ENCODE measurements around the gene UNC45A. TPM values are rescaled to one million over a fixed set of nuclear protein-coding genes. Genes with fewer than 3 reads are reported as not detected.

The UNC45A gene
- total RNA-seq, 1 donor from 2014 or later = 56.2 TPM

DNA sequence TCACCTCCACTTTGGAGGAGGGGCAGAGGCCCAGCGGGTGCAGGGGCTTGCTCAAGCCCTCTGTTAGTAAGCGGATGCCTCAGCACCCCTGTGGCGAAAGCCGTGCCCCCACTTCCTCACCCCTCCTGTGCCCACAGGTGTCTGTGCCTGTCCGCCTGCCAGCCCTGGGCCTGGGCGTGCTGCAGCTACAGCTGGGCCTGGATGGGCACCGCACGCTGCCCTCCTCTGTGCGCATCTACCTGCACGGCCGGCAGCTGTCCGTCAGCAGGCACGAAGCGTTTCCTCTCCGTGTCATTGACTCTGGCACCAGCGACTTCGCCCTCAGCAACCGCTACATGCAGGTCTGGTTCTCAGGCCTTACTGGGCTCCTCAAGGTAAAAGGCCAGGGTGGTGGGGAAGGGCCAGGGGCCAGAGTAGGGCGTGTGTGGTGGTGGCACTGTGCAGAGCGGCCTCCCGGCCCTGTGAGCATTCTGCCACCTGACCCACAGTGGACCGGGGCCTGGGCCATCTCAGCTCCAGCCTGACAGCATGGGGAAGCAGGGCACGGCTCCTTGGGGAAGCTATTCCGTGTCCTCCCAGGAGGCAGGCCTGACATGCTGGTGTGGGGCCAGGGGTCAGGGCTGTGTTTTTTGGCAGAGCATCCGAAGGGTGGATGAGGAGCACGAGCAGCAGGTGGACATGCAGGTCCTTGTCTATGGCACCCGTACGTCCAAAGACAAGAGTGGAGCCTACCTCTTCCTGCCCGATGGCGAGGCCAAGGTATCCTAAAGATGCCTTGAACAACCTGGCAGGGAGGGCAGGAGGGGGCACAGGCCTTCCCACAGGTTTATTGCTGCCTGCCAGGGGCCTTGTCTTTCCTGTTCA lies 22.9 kb upstream of the UNC45A start:
- no peaks in the 10 kb centered on the region for H3K79me2 ChIP-seq (ENCODE audit: insufficient read depth, low read length)
- H3K36me3 ChIP-seq (ENCODE audit: insufficient read depth, low read length) = no peaks in the 10 kb centered on the region
- no peak overlapping the region for H2AFZ ChIP-seq (ENCODE audit: low read depth, low read length)

DNA sequence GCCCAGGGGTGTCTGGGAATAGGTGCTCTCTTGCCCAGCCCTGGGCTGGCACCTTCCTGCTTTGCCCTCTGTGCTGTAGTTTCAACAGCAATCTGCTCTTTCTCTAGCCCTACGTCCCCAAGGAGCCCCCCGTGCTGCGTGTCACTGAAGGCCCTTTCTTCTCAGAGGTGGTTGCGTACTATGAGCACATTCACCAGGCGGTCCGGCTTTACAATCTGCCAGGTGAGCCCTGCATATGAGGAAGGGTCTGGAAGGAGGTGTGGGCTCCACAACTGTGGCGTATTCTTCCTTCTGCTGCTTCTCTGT lies 22.4 kb upstream of the UNC45A start:
- FAIRE-seq (no peak), DNase-seq (ENCODE audit: low read depth) (no peak)
- H3K4me1 ChIP-seq (ENCODE audit: insufficient read depth, low read length) = peaks cover 7% of the 10 kb centered on the region
- no peak overlapping the region for H3K4me2 ChIP-seq (ENCODE audit: low read length)
- Mint-ChIP-seq H3K27ac (ENCODE audit: unreplicated experiment) (no peak overlapping the region), H3K9me3 (ENCODE audit: unreplicated experiment) (no peaks in the 10 kb centered on the region), H3K4me1 (ENCODE audit: low read depth, unreplicated experiment) (peaks cover 17% of the 10 kb centered on the region), H3K4me3 (ENCODE audit: unreplicated experiment) (no peak overlapping the region), H3K27me3 (ENCODE audit: low read depth, unreplicated experiment) (no peaks in the 10 kb centered on the region), H3K36me3 (ENCODE audit: low read depth, unreplicated experiment) (peaks cover 10% of the 10 kb centered on the region)
- H3K9me3 ChIP-seq (ENCODE audit: insufficient read depth, low read depth, low read length) = no peaks in the 10 kb centered on the region
- no peaks in the 10 kb centered on the region for H4K20me1 ChIP-seq (ENCODE audit: insufficient read depth, low read length)
- no peak overlapping the region for H3K9ac ChIP-seq (ENCODE audit: low read length)
- TF ChIP-seq, protein P1, sequence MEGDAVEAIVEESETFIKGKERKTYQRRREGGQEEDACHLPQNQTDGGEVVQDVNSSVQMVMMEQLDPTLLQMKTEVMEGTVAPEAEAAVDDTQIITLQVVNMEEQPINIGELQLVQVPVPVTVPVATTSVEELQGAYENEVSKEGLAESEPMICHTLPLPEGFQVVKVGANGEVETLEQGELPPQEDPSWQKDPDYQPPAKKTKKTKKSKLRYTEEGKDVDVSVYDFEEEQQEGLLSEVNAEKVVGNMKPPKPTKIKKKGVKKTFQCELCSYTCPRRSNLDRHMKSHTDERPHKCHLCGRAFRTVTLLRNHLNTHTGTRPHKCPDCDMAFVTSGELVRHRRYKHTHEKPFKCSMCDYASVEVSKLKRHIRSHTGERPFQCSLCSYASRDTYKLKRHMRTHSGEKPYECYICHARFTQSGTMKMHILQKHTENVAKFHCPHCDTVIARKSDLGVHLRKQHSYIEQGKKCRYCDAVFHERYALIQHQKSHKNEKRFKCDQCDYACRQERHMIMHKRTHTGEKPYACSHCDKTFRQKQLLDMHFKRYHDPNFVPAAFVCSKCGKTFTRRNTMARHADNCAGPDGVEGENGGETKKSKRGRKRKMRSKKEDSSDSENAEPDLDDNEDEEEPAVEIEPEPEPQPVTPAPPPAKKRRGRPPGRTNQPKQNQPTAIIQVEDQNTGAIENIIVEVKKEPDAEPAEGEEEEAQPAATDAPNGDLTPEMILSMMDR (IDR thresholded peaks at IDR 0.05; ENCODE audit: insufficient read depth, low read depth, low read length) = no peak
- no peak for TF ChIP-seq EZH2 (IDR thresholded peaks at IDR 0.05; ENCODE audit: insufficient read depth, low read length)
- no peak overlapping the region for H2AFZ ChIP-seq (ENCODE audit: low read depth, low read length)
- H3K27ac ChIP-seq (ENCODE audit: low read depth, low read length) = no peak overlapping the region
- no peaks in the 10 kb centered on the region for H3K79me2 ChIP-seq (ENCODE audit: insufficient read depth, low read length)
- no peaks in the 10 kb centered on the region for H3K27me3 ChIP-seq (ENCODE audit: insufficient read depth, low read length)
- no peaks in the 10 kb centered on the region for H3K36me3 ChIP-seq (ENCODE audit: insufficient read depth, low read length)
- H3K4me3 ChIP-seq (ENCODE audit: insufficient read depth, low read depth, low read length) = no peak overlapping the region

More for the DNA sequence above, 22.9 kb upstream of the UNC45A start:
- Mint-ChIP-seq H3K27ac (ENCODE audit: unreplicated experiment) (no peak overlapping the region), H3K4me3 (ENCODE audit: unreplicated experiment) (no peak overlapping the region), H3K9me3 (ENCODE audit: unreplicated experiment) (no peaks in the 10 kb centered on the region), H3K27me3 (ENCODE audit: low read depth, unreplicated experiment) (no peaks in the 10 kb centered on the region), H3K36me3 (ENCODE audit: low read depth, unreplicated experiment) (peaks cover 11% of the 10 kb centered on the region), H3K4me1 (ENCODE audit: low read depth, unreplicated experiment) (peaks cover 15% of the 10 kb centered on the region)
- Histone ChIP-seq H4K20me1 (ENCODE audit: insufficient read depth, low read length) (no peaks in the 10 kb centered on the region), H3K9me3 (ENCODE audit: insufficient read depth, low read depth, low read length) (no peaks in the 10 kb centered on the region), H3K9ac (ENCODE audit: low read length) (no peak overlapping the region), H3K4me3 (ENCODE audit: insufficient read depth, low read depth, low read length) (no peak overlapping the region), H3K4me2 (ENCODE audit: low read length) (no peak overlapping the region), H3K4me1 (ENCODE audit: insufficient read depth, low read length) (peaks cover 7% of the 10 kb centered on the region), H3K27me3 (ENCODE audit: insufficient read depth, low read length) (no peaks in the 10 kb centered on the region), H3K27ac (ENCODE audit: low read depth, low read length) (no peak overlapping the region)
- DNase-seq (ENCODE audit: low read depth) (no peak), FAIRE-seq (no peak)
- no peak for TF ChIP-seq EZH2 (IDR thresholded peaks at IDR 0.05; ENCODE audit: insufficient read depth, low read length)
- TF ChIP-seq, protein P1 (IDR thresholded peaks at IDR 0.05; ENCODE audit: insufficient read depth, low read depth, low read length) = no peak

DNA sequence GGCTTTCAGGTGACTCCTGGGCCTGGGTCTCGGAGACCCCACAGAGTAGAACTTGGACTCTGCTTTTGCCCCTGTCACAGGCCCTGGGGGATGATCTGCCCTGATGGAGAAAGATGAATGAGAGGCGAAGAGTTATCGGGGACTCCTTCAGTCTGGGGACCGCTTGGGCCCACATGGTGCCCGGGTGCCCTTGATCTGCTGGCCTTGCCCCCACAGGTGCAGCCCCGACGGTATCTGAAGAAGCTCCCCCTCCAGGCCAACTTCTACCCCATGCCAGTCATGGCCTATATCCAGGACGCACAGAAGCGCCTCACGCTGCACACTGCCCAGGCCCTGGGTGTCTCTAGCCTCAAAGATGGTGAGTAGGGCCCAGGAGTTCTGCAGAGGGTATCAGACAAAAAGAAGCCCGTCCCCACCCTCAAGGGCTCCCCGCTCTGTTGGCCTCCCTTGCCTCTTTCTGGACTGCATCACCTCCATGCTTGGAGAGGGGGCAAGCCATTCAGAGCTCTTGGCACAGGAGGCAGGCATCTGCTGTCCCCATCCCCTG lies 21.6 kb upstream of the UNC45A start:
- no peaks in the 10 kb centered on the region for H4K20me1 ChIP-seq (ENCODE audit: insufficient read depth, low read length)
- no peaks in the 10 kb centered on the region for H3K27me3 ChIP-seq (ENCODE audit: insufficient read depth, low read length)
- no peak overlapping the region for H3K27ac Mint-ChIP-seq (ENCODE audit: unreplicated experiment)
- no peak for TF ChIP-seq EZH2 (IDR thresholded peaks at IDR 0.05; ENCODE audit: insufficient read depth, low read length)
- TF ChIP-seq, protein P1 (IDR thresholded peaks at IDR 0.05; ENCODE audit: insufficient read depth, low read depth, low read length) = no peak
- H3K9me3 Mint-ChIP-seq (ENCODE audit: unreplicated experiment) = no peaks in the 10 kb centered on the region
- peaks cover 17% of the 10 kb centered on the region for H3K4me1 Mint-ChIP-seq (ENCODE audit: low read depth, unreplicated experiment)
- H3K4me3 ChIP-seq (ENCODE audit: insufficient read depth, low read depth, low read length) = no peak overlapping the region
- peaks cover 7% of the 10 kb centered on the region for H3K4me1 ChIP-seq (ENCODE audit: insufficient read depth, low read length)
- DNase-seq (ENCODE audit: low read depth) (no peak), FAIRE-seq (no peak)
- no peak overlapping the region for H3K27ac ChIP-seq (ENCODE audit: low read depth, low read length)
- no peaks in the 10 kb centered on the region for H3K9me3 ChIP-seq (ENCODE audit: insufficient read depth, low read depth, low read length)
- H3K79me2 ChIP-seq (ENCODE audit: insufficient read depth, low read length) = no peaks in the 10 kb centered on the region
- H2AFZ ChIP-seq (ENCODE audit: low read depth, low read length) = no peak overlapping the region
- H3K36me3 ChIP-seq (ENCODE audit: insufficient read depth, low read length) = no peaks in the 10 kb centered on the region
- H3K9ac ChIP-seq (ENCODE audit: low read length) = no peak overlapping the region
- H3K4me3 Mint-ChIP-seq (ENCODE audit: unreplicated experiment) = no peak overlapping the region
- no peak overlapping the region for H3K4me2 ChIP-seq (ENCODE audit: low read length)
- no peaks in the 10 kb centered on the region for H3K27me3 Mint-ChIP-seq (ENCODE audit: low read depth, unreplicated experiment)
- peaks cover 10% of the 10 kb centered on the region for H3K36me3 Mint-ChIP-seq (ENCODE audit: low read depth, unreplicated experiment)

All from astrocyte (in vitro differentiated cells and primary cell).